AG04449 (cell line): Measurements from ENCODE around the gene C19orf18.

Experiments
- CTCF ChIA-PET: fragments of 350-600 bp; formaldehyde crosslinking; extraction: SDS; loops from one replicate; lab custom pipeline; 2021; ENCODE audit warnings: antibody characterized with exemption; lab: Yijun Ruan, JAX
- POLR2A ChIA-PET: fragments of 400-600, 350-600 bp; formaldehyde crosslinking; extraction: SDS; loops from one replicate; lab custom pipeline; 2020; ENCODE audit warnings: antibody characterized with exemption, inconsistent platforms; lab: Yijun Ruan, JAX
- DNase-seq: peaks from one replicate; pipeline ENCODE4 v3.0.0-alpha.2; 2010; ENCODE audit warnings: low read depth, low spot score
- H3K4me3 ChIP-seq: 2 replicates; pipeline ENCODE4 v1.5.1; 2011; ENCODE audit warnings: low read depth, mild to moderate bottlenecking, control low read depth, low read length
- CTCF ChIP-seq: IDR thresholded peaks from one replicate; pipeline ENCODE4 v1.5.1; 2011; ENCODE audit warnings: mild to moderate bottlenecking, moderate library complexity, low read length, control low read depth, inconsistent platforms; ENCODE audit not compliant: insufficient read depth; ENCODE audit errors: missing control alignments

C19orf18 gene

DNA sequence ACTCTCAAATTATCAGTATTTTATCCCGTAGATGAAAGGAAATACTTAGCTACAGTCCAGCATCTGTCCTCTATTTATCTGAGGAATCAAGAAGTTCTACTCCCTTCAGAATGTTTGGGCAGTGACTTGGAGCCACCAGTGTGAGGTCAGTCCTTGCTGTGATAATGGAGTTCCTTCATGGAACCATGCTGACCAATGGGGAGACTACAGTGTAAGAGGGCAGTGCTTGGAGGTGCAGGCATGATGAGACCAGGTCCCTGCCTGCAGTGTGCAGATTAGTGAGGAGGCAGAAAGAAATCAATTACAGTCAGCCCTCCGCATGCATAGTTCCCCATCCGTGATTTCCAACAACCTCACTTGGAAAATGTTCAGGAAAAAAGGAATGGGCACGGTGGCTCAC is at the start of gene C19orf18:
TSS of gene C19orf18 (minus strand) at position 101 of the 400 bp plus-strand sequence. CDS start 102 bp downstream, outside the sequence.
- POLR2A ChIA-PET, result no interaction called here
- TF ChIP-seq CTCF, result no peak
- no peak within 1 kb of the TSS for H3K4me3 ChIP-seq
- DNase-seq, result no peak
- CTCF ChIA-PET, result no interaction called here

- CTCF ChIA-PET, result no interaction called here
- no peak overlapping the region for H3K4me3 ChIP-seq
- TF ChIP-seq CTCF, result no peak
- POLR2A ChIA-PET, result interaction anchor here (0.6 kb wide), 1 partner anchor 364 kb away, joined by 3 read pairs; no protein-coding TSS in a partner anchor
- no peak for DNase-seq
Observed at GRCh38 chr19:58022283-58022660, 47.9 kb upstream of the C19orf18 start.

- ChIA-PET CTCF (no interaction called here), POLR2A (interaction anchor here (0.6 kb wide), 1 partner anchor 365 kb away, joined by 3 read pairs; no protein-coding TSS in a partner anchor)
- no peak for DNase-seq
- H3K4me3 ChIP-seq, result no peak overlapping the region
- TF ChIP-seq CTCF, result peak; percentile 17
Observed at GRCh38 chr19:58021541-58022282, 47.4 kb upstream of the C19orf18 start.

- no peak overlapping the region for H3K4me3 ChIP-seq
- POLR2A ChIA-PET, result no interaction called here
- no peak for TF ChIP-seq CTCF
- no peak for DNase-seq
- CTCF ChIA-PET, result no interaction called here
Observed at GRCh38 chr19:58020129-58020528, 45.8 kb upstream of the C19orf18 start.

DNA sequence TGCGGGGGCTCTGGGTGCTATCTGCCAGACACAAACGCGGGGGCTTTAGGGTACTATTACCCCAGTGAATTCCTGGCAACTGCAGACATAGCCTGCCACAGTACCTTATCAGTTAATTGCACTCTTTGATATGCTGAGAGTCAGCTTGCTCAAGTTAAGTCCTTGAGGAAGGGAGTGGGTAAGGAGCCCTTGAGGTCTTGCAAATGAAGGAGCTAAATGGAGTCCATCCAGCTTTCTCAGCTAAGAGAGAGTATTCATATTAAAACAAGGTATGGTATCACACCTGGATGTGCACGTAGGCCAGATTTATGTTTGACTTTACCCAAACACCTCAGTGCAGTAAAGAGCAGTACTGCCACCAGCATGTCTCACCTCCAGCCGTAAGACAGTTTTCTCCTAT is 39.8 kb upstream of the C19orf18 start:
- TF ChIP-seq CTCF, result no peak
- no peak for DNase-seq
- ChIA-PET POLR2A (no interaction called here), CTCF (no interaction called here)
- H3K4me3 ChIP-seq, result no peak overlapping the region

DNA sequence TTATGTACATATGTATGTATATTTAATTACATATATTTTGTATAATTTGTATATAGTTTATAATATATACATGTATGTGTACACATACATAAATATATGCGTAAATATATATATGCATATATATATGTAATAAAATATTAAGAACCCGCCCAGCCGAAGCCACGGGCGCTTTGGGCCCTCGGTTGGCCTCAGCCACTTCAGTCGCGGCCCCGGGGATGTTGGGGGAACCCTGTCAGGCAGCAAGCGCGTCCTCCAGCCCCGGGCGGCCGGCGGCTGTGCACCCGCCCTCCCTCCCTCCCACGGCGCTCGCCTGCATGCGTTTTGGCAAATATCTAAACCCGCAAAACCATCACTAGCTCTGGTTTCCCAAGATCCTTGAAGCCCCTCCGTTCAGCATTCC is 36.2 kb upstream of the C19orf18 start:
- DNase-seq, result no peak
- no peak for TF ChIP-seq CTCF
- no peak overlapping the region for H3K4me3 ChIP-seq
- ChIA-PET CTCF (no interaction called here), POLR2A (no interaction called here)
